Measurements from ENCODE around the gene SPINK8.
"Not testable (repeated sequence)": the region's sequence is repeated elsewhere in the genome, so short reads cannot be mapped to it uniquely, and the experiment has no call there.

SPINK8 gene

DNA sequence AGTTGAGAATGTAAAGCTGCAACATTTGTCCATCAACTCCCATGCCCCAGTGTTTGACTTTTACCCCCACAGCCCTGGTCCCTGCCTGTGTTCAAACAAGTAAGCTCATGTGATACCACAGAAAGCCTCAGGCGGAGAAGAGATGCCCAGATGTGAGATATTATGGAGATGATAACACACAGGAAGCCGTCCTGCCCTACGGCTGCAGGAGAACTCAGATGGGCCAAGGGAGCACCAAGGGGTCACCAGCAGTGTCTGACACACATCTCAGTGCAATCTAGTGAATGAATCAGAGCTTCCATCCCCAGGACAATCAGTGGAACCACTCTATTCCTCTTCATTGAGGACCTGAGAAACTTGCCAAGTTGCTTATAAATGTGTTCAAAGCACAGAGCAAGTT, 14.0 kb upstream of the SPINK8 start:
- no peak overlapping the region for H3K9ac ChIP-seq (ENCODE audit: low read length)
- H3K4me3 ChIP-seq (ENCODE audit: low read length) = no peak overlapping the region
- H3K27me3 ChIP-seq (ENCODE audit: control insufficient read depth, insufficient read depth, low read length) = no peaks in the 10 kb centered on the region
- no peak overlapping the region for H3K27ac ChIP-seq (ENCODE audit: low read depth, low read length)
- H3K36me3 ChIP-seq (ENCODE audit: control insufficient read depth, insufficient read depth, low read length) = no peaks in the 10 kb centered on the region
- H3K4me1 ChIP-seq (ENCODE audit: control insufficient read depth, insufficient read depth, low read length) = no peaks in the 10 kb centered on the region

DNA sequence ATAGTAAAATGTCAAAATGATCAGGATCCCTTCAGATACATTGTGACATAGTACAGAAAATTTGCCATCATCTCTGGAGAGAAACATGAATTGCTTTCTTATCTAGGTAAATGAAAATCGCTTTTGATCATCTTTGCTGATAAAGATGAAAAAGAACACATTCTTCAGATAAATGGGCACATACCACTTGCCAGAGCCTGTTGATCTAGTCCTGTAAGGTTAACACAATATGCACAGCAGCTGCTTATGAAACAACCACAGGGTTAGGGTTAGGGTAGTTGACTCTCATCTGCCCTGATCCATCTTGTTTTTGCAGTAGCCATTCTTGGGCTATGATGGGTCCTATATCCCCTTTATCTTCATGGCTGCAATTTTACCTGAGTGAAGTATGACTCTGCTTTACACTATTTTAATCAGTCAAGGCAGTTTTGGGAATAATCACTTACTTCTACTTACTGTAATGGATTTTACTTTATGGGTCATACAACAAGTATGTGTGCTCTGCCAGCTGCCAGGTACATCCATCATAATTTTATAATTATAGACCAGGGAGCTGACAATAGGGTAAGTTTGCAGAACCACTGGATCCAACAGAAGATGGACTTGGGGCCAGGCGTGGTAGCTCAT, 12.6 kb upstream of the SPINK8 start:
- no peaks in the 10 kb centered on the region for H3K4me1 ChIP-seq (ENCODE audit: control insufficient read depth, insufficient read depth, low read length)
- H3K36me3 ChIP-seq (ENCODE audit: control insufficient read depth, insufficient read depth, low read length) = no peaks in the 10 kb centered on the region
- H3K27me3 ChIP-seq (ENCODE audit: control insufficient read depth, insufficient read depth, low read length) = no peaks in the 10 kb centered on the region
- no peak overlapping the region for H3K9ac ChIP-seq (ENCODE audit: low read length)
- no peak overlapping the region for H3K4me3 ChIP-seq (ENCODE audit: low read length)
- no peak overlapping the region for H3K27ac ChIP-seq (ENCODE audit: low read depth, low read length)

DNA sequence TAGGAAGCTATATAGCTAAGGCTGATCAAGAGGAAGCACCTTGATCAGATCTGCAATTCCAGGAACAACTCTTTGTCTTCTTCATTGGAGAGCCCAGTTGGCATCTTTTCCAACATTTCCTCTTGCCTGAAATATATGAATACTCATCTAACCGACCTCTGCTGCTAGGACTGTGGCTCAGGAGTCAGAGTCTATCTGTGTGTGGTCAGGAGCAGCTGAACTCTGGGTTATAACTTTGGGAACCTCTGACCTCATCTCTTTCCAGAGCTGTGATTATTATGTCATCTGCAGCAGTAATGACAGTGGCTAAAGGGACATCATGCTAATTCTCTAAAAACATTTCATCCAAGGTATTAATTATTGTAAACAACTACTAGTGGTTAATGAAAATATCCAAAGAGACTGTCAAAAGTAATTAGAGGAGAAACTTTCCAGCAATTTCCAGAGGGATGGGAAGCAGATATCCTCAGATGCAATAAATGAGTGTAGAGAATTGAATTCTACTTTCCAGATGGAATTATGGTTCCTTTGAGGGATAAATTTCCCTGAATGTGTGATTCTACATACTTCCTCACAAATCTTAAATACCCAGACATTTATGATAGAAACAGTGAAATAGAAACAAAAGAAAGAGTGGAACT, 11.5 kb upstream of the SPINK8 start:
- no peak overlapping the region for H3K27ac ChIP-seq (ENCODE audit: low read depth, low read length)
- no peaks in the 10 kb centered on the region for H3K27me3 ChIP-seq (ENCODE audit: control insufficient read depth, insufficient read depth, low read length)
- no peak overlapping the region for H3K4me3 ChIP-seq (ENCODE audit: low read length)
- H3K9ac ChIP-seq (ENCODE audit: low read length) = no peak overlapping the region
- no peaks in the 10 kb centered on the region for H3K36me3 ChIP-seq (ENCODE audit: control insufficient read depth, insufficient read depth, low read length)
- no peaks in the 10 kb centered on the region for H3K4me1 ChIP-seq (ENCODE audit: control insufficient read depth, insufficient read depth, low read length)

DNA sequence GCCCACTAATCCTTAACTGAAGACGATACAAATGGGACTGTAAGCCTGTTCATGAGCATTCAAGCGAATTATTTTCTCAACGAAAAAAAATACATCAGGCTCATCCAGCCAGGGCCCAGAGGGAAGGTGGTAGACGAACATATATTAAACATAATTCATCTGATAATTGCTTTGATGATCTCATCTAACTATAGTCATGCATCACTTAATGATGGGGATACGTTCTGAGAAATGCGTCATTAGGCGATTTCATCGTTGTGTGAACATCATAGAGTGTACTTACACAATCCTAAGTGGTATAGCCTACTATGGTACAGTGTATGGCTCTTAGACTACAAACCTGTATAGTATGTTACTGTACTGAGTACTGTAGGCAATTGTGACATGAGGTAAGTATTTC, 10.0 kb upstream of the SPINK8 start:
- Histone ChIP-seq H3K4me3 (ENCODE audit: low read length) (no peak overlapping the region), H3K9ac (ENCODE audit: low read length) (no peak overlapping the region), H3K27ac (ENCODE audit: low read depth, low read length) (no peak overlapping the region), H3K36me3 (ENCODE audit: control insufficient read depth, insufficient read depth, low read length) (no peaks in the 10 kb centered on the region), H3K27me3 (ENCODE audit: control insufficient read depth, insufficient read depth, low read length) (no peaks in the 10 kb centered on the region), H3K4me1 (ENCODE audit: control insufficient read depth, insufficient read depth, low read length) (no peaks in the 10 kb centered on the region)

DNA sequence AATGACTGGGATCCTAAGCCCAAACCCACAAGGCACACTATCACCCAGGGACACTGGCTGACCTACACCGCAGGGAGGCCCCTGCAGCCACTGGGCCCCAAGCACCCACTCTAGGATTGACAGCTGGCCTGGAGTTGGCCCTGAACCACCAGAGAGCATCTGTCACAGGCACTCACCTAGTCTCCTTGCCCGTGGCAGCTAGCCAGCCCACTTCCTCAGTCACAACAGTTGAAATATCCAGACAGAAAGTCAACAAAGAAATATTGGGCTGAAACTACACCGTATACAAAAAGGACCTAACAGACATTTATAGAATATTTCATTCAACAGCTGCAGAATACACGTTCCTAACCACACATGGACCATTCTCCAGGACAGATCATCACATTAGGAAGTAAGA, 5.2 kb upstream of the SPINK8 start:
- Histone ChIP-seq H3K4me1 (ENCODE audit: control insufficient read depth, insufficient read depth, low read length) (no peaks in the 10 kb centered on the region), H3K27ac (ENCODE audit: low read depth, low read length) (no peak overlapping the region), H3K36me3 (ENCODE audit: control insufficient read depth, insufficient read depth, low read length) (no peaks in the 10 kb centered on the region), H3K9ac (ENCODE audit: low read length) (no peak overlapping the region), H3K4me3 (ENCODE audit: low read length) (no peak overlapping the region), H3K27me3 (ENCODE audit: control insufficient read depth, insufficient read depth, low read length) (no peaks in the 10 kb centered on the region)

DNA sequence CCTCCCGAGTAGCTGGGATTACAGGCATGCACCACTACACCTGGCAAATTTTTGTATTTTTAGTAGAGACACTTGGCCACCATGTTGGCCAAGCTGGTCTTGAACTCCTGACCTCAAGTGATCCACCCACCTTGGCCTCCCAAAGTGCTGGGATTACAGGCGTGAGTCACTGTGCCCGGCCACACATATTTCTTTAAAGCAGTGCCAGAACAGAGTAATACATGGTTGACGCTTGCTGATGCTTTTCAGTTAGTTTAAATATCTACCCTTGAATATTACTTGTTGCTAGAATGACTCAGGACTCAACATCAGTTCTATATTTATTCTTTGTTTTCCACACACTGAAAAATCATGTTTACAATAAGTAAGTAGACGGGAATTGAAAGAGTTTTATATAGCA, 4.1 kb upstream of the SPINK8 start:
- not testable (repeated sequence) for H3K27me3 ChIP-seq (ENCODE audit: control insufficient read depth, insufficient read depth, low read length); H3K4me1 ChIP-seq (ENCODE audit: control insufficient read depth, insufficient read depth, low read length); H3K9ac ChIP-seq (ENCODE audit: low read length); H3K27ac ChIP-seq (ENCODE audit: low read depth, low read length); H3K36me3 ChIP-seq (ENCODE audit: control insufficient read depth, insufficient read depth, low read length); H3K4me3 ChIP-seq (ENCODE audit: low read length)

DNA sequence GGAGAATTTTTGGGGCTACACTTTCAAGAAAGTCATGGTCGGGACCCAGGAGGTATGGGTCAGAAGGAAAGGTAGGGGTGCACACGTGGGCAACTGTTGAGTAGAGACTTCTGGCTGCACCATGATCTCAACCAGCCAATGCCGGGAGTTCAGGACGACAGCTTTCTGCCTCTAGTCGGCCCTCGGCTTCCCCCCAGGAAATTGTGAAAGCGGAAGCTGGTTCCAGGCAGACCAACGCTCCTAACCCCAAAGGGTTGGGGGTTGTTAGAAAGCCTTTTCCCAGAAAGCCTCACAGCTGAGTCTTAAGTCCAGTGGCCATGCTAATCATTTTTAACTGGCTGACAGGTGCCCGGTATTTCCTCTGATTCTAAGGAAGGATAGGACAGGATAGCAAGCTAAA, 1.8 kb upstream of the SPINK8 start:
- not testable (repeated sequence) for H3K36me3 ChIP-seq (ENCODE audit: control insufficient read depth, insufficient read depth, low read length); H3K4me1 ChIP-seq (ENCODE audit: control insufficient read depth, insufficient read depth, low read length); H3K9ac ChIP-seq (ENCODE audit: low read length); H3K4me3 ChIP-seq (ENCODE audit: low read length); H3K27ac ChIP-seq (ENCODE audit: low read depth, low read length); H3K27me3 ChIP-seq (ENCODE audit: control insufficient read depth, insufficient read depth, low read length)

DNA sequence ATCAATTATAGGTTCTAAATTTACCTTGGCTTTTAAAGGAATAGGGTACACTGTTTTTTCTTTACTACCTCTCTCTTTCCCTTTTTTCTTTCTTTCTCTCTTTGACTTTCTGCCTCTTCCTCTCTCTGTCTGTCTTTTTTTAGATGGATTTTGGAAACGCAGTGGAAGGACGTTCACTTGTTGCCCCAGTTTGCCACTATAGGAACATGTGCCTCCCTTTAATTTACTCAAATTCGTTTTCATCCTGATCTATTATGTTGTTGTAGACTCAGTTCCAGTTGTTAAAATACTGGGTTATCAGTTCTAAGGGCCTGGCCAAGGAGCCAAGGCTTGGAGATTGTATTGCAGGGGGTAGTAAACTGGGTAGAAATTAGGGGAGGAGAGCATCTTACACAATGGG, 1.1 kb upstream of the SPINK8 start:
- no peak overlapping the region for H3K9ac ChIP-seq (ENCODE audit: low read length)
- H3K27ac ChIP-seq (ENCODE audit: low read depth, low read length) = no peak overlapping the region
- no peaks in the 10 kb centered on the region for H3K27me3 ChIP-seq (ENCODE audit: control insufficient read depth, insufficient read depth, low read length)
- H3K4me1 ChIP-seq (ENCODE audit: control insufficient read depth, insufficient read depth, low read length) = no peaks in the 10 kb centered on the region
- H3K36me3 ChIP-seq (ENCODE audit: control insufficient read depth, insufficient read depth, low read length) = no peaks in the 10 kb centered on the region
- no peak overlapping the region for H3K4me3 ChIP-seq (ENCODE audit: low read length)

DNA sequence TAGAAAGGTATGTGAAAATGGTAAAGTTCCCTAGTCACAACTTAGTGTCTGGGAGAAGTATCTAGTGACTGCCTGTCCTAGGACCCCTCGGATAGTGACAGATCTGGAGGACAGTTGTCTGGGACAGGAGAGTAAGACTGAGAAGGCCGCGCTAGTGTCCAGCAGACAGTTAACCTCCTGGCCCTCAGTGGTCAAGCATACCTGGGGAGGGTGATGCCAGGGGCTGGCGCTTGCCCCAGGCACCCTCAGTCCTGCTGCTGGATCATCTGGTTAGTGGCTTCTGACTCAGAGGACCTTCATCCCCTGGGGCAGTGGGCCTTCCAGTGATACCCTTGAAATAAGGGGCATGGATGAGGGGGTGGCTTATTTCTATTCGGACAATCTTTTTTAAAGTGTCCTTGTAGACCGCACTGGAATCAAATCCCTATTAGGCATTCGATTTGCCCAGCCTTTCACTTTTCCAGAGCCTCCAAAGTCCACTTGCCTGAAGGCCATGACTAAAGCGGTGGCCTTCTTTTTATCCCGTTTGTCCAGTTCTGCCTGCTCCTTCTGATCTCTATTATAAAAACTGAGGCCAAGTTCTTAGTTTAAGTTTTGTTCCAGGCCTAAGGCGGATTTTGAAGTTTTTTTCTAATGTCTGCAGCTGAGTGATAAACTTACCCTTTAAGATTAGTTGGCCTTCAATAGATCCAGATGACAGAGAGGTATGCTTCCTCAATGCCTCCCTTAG, 1.6 kb downstream of the SPINK8 start:
- H3K27ac ChIP-seq (ENCODE audit: low read depth, low read length); H3K4me3 ChIP-seq (ENCODE audit: low read length); H3K36me3 ChIP-seq (ENCODE audit: control insufficient read depth, insufficient read depth, low read length); H3K9ac ChIP-seq (ENCODE audit: low read length); H3K27me3 ChIP-seq (ENCODE audit: control insufficient read depth, insufficient read depth, low read length); H3K4me1 ChIP-seq (ENCODE audit: control insufficient read depth, insufficient read depth, low read length): not testable (repeated sequence)

DNA sequence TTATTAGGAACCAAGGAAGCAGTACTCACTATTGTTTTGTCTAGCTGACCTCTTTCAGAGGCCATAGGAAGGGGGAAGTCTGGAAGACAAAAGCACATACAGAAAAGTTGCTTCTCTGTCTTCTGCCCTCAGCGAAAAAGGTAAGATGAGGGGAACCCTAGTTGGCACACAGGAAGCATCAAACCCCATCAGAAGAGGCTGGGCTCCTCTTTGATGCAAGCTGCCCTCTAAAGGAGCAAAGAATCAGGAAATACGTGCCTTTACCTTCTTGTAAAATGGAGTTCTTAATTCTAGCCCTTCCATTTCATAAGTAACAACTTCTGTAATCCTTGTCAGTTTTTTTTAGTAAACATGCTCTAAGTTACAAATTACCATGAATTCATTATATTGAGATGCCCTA, 12.5 kb downstream of the SPINK8 start:
- Histone ChIP-seq H3K9ac (ENCODE audit: low read length) (no peak overlapping the region), H3K4me3 (ENCODE audit: low read length) (no peak overlapping the region), H3K36me3 (ENCODE audit: control insufficient read depth, insufficient read depth, low read length) (no peaks in the 10 kb centered on the region), H3K27ac (ENCODE audit: low read depth, low read length) (no peak overlapping the region), H3K4me1 (ENCODE audit: control insufficient read depth, insufficient read depth, low read length) (no peaks in the 10 kb centered on the region), H3K27me3 (ENCODE audit: control insufficient read depth, insufficient read depth, low read length) (no peaks in the 10 kb centered on the region)

DNA sequence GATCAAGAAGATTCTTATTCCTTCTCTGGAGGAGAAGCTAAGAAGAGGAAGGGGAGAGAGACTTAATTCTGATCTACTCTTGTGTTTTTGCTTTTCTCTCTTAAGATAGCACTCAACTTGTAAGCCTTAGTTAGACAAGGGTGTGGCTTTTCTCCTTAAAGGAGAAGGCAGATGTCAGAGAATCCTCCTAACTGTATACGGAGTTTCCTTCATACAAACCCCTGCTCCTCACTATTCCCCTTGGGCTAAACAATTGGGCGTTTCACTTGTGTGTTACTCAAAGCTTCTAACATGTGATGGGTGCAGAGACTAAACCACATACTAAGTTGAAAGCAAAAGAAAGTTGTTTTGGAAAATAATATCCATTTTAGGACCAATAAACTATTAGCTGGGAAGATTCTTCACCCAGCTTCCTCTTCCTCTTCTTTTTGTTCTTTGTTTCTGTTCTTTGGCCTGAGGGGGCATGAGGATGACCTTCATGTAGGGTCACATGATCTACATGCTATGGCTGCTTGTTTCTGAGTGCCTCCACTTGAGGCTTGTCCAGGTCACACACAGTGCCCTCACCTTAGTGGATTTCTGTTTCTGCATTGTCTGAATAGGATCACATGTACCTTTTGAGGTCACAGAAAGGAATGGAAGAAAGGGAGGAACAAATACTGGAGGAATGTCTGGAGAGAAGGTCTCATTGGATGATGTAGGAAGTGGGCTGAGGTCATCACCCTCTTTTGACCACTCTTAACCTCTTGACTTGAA, 14.6 kb downstream of the SPINK8 start:
- Histone ChIP-seq H3K9ac (ENCODE audit: low read length) (no peak overlapping the region), H3K36me3 (ENCODE audit: control insufficient read depth, insufficient read depth, low read length) (no peaks in the 10 kb centered on the region)

DNA sequence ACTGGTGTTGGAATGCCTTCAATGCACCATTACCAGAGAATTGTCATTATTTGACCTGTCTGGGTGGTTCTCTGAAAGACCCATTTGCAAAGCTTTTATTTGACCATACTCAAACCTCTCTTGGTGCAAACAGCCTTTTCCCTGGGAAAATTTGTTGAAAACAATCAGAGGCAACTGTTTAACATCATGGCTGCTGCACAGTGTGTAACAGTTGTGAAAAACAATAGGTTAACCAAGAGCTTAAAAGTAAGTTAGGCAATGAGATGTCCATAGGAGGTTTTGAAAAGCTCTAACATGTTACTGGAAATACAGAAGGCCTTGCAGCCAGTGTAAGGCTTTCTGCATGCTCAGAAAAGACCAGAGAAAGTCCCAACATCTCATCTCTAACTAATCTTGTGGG, 18.9 kb downstream of the SPINK8 start:
- no peak overlapping the region for H3K4me3 ChIP-seq (ENCODE audit: low read length)
- no peaks in the 10 kb centered on the region for H3K4me1 ChIP-seq (ENCODE audit: control insufficient read depth, insufficient read depth, low read length)
- no peak overlapping the region for H3K27ac ChIP-seq (ENCODE audit: low read depth, low read length)

More for the DNA sequence above, 14.6 kb downstream of the SPINK8 start:
- Histone ChIP-seq H3K27me3 (ENCODE audit: control insufficient read depth, insufficient read depth, low read length) (no peaks in the 10 kb centered on the region), H3K27ac (ENCODE audit: low read depth, low read length) (no peak overlapping the region), H3K4me3 (ENCODE audit: low read length) (no peak overlapping the region), H3K4me1 (ENCODE audit: control insufficient read depth, insufficient read depth, low read length) (no peaks in the 10 kb centered on the region)

More for the DNA sequence above, 18.9 kb downstream of the SPINK8 start:
- no peak overlapping the region for H3K9ac ChIP-seq (ENCODE audit: low read length)
- H3K36me3 ChIP-seq (ENCODE audit: control insufficient read depth, insufficient read depth, low read length) = no peaks in the 10 kb centered on the region
- H3K27me3 ChIP-seq (ENCODE audit: control insufficient read depth, insufficient read depth, low read length) = no peaks in the 10 kb centered on the region

All from rectal smooth muscle tissue (tissue), 1 donor.